HG03097 (cell line): Measurements from ENCODE around the gene CLDN18.

ENCODE experiments used
- ATAC-seq: cut with Tn5 transposase; IDR thresholded peaks from one replicate; pipeline ENCODE4 v1.9.1; 2021; ENCODE audit not compliant: unreplicated experiment, low FRiP score

CLDN18 gene

DNA sequence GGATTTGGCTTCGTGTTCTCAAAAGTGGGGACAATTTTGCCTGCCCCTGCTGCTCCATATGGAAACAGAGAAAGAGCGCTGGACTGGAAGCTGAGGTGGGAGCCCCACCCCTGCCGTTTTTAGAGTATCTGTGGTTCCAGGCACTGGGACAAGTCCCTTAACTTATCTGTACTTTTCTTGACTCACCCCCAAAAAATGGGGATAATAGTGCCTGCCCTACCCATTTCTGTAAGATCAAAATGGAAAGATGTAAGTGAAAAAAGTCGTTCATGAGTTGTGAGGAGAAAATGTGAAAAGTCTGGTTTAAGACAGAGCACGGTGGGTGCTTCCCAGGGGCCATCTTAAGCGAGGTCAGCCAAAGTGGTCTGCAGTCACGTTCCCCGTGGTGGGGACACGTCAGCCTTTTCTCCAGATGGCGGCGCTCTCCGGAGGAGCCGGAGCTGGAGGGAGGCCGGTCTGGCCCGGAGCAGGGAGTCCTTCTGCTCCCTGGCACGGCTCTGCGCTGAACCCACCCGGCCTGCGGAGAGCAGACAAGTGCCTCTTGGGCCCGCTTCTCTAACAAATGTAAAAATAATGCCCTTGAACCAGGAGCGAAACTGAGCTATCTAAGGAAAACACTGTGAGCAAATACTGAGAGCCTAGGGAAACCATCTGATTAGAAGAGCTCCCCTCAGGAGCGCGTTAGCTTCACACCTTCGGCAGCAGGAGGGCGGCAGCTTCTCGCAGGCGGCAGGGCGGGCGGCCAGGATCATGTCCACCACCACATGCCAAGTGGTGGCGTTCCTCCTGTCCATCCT, at the start of gene CLDN18:
Gene CLDN18, plus strand, starts transcription at position 690 of the 797 bp plus-strand sequence. Its CDS starts 61 bp downstream, at position 751.
- ATAC-seq = no peak

DNA sequence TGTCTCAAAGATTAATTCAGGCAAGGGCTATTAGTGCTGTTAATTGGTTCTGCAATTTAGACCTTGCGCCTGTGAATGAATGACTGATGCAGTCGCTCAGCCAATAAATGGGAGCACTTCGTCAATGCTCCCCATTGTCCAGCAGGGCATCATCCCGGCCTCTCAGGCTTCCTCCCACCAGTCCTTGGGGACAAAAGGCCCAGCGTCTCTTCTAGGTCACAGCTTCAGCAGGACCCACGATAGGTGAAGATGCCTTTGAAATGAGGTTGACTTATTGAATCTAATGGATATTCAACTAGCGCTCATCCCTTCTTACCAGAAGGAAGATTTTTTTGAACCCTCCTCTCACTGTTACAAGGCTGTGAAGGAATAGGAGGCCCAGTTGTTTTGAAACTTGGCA, 47.7 kb upstream of the CLDN18 start:
- ATAC-seq = no peak

DNA sequence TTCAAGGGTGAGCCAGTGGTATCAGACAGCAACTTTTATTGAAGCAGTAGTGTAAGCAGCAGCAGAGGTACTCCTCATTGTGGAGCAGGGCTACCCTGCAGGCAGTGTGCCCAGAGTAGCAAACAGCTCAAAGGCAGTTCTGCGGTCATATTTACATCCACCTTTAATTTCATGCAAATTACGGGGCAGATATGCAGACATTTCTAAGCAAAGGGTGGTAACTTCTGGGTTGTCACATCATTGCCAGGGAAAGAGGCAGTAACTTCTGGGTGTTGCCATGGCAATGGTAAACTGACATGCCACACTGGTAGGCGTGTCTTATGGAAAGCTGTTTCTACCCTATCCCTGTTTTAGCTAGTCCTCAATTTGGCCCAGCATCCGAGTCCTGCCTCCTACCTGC, 46.5 kb upstream of the CLDN18 start:
- ATAC-seq = no peak

DNA sequence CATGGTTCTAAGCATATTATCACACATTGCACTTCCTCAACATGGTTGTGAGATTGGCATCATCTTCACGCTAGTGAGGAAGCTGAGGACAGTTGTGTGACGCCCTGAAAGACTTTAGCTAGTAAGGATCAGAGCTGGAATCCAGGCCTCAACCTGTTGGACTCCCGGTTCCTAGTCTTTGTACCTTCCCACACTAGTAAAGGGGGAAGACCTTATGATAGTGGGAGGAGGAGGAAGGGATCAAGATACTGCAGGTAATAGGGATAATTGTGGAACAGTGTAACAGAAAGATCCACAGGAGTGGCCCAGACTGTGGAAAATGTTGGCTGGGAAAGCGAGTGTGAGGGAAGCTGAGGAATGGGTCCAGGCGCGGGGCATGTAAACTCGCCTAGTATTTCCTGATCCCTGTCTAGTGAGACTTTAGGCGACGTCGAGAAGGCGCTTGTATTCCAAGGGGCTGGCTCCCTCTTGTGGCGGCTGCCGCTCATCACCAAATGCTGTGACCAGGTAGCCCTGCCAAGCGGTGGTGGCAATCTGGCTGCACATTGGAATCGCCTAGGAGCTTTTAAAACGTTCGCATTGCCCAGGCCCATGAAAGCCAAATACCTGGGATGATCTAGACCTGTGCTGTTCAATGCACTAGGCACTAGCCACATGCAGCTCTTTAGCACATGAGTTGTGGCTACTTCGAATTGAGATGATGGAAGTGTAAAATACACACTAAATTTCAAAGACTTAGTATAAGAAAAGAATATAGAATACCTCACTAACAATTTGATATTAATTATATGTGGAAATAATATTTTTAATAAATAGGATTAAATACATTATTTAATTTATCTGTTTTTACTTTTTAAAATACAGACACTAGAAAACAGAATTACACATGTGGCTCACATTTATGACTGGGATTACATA, 38.8 kb upstream of the CLDN18 start:
- ATAC-seq = peak; percentile 90

- no peak for ATAC-seq
Measured at GRCh38 chr3:137972396-137972795, 37.6 kb upstream of the CLDN18 start.

GRCh38 chr3:137978328-137978727, 31.6 kb upstream of the CLDN18 start:
- ATAC-seq = no peak

- no peak for ATAC-seq
Measured at GRCh38 chr3:137987723-137988122, 22.2 kb upstream of the CLDN18 start.

DNA sequence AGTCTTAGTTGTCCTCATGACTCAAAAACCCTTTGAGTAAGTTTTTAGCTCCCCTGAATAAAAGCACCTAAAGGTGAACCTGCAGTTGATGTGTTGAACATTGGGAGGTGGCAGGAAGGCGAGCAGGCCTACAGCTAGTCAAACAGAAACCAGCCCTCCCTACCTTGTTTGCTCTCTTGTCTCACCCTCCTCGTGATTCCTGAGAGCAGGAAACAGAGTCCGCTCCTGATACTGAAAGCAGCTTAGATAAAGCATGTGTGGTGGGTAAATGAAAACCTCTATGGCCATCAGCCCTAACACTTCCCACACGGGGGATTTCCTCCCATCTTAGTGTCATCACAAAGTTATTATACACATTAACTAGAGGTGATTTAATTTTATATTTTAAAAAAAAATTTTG, 21.8 kb upstream of the CLDN18 start:
- peak; percentile 90 for ATAC-seq

DNA sequence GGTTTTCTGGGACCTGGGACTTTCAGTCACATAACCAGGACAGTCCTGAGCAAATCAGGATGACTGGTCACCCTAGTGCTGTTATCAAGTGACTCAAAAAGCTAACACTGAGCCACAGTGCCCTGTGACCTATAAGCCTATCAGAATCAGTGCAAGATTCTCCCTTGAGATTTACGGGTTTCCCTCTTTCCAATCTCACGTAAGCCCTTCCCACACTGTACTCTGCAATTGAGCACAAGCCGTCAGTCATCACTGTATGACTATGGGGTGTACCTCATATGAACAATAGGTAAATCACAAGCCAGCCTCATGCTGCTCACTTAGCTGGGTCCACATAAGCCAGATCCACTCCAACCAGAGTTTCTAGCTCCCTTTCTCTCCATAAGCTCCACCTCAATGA, 21.0 kb upstream of the CLDN18 start:
- ATAC-seq = peak; percentile 73

DNA sequence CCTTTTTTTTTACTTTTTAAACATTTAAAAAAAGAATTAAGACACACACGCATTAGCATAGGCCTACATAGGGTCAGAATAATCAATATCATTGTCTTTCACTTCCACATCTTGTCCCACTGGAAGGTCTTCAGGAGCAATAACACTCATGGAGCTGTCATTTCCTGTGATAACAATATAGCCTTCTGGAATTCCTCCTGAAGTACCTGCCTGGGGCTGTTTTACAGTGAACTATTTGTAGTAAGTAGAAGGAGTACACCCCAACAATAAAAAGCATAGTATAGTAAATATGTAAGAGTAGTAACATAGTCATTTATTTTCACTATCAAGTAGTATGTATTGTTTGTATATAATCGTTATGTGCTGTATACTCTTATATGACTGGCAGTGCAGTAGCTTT, 19.5 kb upstream of the CLDN18 start:
- ATAC-seq = no peak

DNA sequence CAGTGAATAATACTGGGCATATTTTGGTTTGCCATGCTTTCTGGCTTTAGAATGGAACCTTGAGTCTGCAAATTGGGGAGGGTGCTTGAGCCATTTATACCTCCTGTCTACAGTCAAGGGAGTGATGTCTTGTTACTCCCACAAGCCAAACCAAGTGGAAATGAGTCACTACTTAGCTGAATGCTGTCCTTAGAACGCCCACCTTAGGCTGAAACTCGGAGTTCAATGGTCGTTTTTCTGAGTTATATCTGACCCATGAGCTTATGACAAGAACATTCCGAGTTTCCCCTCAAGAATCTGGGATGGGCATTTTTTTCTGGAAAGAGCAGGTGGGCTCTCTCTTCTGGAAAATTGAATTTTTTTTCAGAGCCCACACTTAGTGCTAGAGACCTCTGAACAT, 17.4 kb upstream of the CLDN18 start:
- no peak for ATAC-seq

DNA sequence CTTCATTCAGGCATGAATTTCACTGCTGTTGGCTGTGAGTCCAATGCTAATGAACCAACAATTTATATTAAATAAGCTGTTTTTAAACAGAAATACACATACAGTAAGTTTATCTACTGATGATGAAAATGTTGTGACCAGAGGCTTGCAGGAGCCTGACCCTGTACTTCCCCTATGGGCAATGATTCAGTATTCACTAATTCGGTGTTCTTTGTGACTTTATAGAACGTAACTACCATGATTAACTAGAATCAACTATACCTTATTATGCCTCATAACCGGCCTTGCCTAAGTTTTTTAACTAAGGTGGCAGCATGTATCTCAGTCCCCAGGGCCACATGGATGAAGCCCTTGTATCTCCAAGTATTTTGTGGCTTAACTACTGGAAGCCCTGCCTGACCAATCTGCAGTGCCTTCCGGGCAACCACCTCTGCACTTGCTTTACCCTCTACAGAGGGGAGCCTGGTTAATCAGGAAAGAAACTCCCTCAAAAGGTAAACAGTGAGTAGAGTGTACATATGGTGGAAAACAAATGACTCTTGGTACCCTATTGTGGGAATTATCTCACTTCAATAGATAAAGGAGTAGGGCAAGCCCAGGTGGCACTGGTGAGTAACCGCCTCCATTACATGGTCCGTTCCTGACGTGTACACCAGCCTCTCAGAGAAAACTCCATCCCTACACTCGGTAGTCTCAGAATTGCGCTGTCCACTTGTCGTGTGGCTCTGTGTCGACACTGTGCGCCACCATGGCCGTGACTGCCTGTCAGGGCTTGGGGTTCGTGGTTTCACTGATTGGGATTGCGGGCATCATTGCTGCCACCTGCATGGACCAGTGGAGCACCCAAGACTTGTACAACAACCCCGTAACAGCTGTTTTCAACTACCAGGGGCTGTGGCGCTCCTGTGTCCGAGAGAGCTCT, 11.6 kb upstream of the CLDN18 start:
- no peak for ATAC-seq

DNA sequence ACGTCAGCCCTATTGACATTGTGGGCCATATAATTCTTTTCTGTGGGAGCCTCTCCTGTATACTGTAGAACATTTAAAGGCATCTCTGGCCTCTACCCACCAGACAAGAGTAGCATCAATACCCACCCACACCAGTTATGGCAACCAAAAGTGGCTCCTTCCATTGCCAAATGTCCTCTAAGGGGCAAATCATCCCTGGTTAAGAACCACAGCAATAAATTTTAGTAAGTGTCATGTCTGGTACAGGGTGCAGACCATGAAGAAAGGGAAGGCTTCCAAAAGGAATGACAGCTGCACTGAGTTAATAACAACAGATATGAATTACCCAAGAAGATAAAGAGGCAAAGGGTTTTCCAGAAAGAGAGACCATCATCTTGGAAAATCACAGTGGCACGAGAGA, 6.9 kb upstream of the CLDN18 start:
- no peak for ATAC-seq

- no peak for ATAC-seq
Measured at GRCh38 chr3:138005627-138006026, 4.3 kb upstream of the CLDN18 start.

GRCh38 chr3:138007898-138008297, 2.1 kb upstream of the CLDN18 start:
- no peak for ATAC-seq

GRCh38 chr3:138010273-138010590, 267 bp downstream of the CLDN18 start:
- no peak for ATAC-seq

- no peak for ATAC-seq
Measured at GRCh38 chr3:138011722-138012121, 1.8 kb downstream of the CLDN18 start.

GRCh38 chr3:138012526-138012925, 2.6 kb downstream of the CLDN18 start:
- no peak for ATAC-seq

- ATAC-seq = no peak
Measured at GRCh38 chr3:138016065-138016464, 6.1 kb downstream of the CLDN18 start.

- no peak for ATAC-seq
Measured at GRCh38 chr3:138019281-138020069, 9.5 kb downstream of the CLDN18 start.
